Transverse colon (tissue), 4 donors: ENCODE data around the gene NID2. TPM values are rescaled to one million over a fixed set of nuclear protein-coding genes. Genes with fewer than 3 reads are reported as not detected.

ENCODE experiments used
- DNase-seq: peaks from one replicate; pipeline ENCODE4 v3.0.0-alpha.2; 2019
- H3K27ac ChIP-seq, 4 donors: fragments of 200-600 bp; sonication (generic); 2 replicates each; pipeline ENCODE4 v1.5.1; 2016 to 2018; ENCODE audit warnings: inconsistent platforms in 4 of 4
- H3K27me3 ChIP-seq: fragments of 200-600 bp; sonication (generic); 2 replicates; pipeline ENCODE4 v1.5.1; 2017; ENCODE audit warnings: inconsistent platforms
- H3K36me3 ChIP-seq, 4 donors: fragments of 200-600 bp; sonication (generic); 2 replicates each; pipeline ENCODE4 v1.5.1; 2017 to 2019; ENCODE audit warnings: inconsistent platforms in 4 of 4
- H3K4me1 ChIP-seq, 4 donors: fragments of 200-600 bp; sonication (generic); 2 replicates each; pipeline ENCODE4 v1.5.1; 2017 to 2020; ENCODE audit warnings: inconsistent platforms in 4 of 4
- H3K4me3 ChIP-seq, 4 donors: fragments of 200-600 bp; sonication (generic); 1 replicate in 1 of 4; 2 replicates in 3 of 4; pipeline versions ENCODE4 v1.5.1 to v1.6.1; 2017 to 2019; ENCODE audit warnings: inconsistent platforms in 4 of 4
- H3K9me3 ChIP-seq, 2 donors: fragments of 200-600 bp; sonication (generic); 2 replicates each; pipeline ENCODE4 v1.5.1; 2017 to 2019; ENCODE audit warnings: inconsistent platforms in 2 of 2
- CTCF ChIP-seq, 5 experiments: fragments of 200-600 bp in 3 of 5; fragments of 450-650 bp in 2 of 5; sonication (generic) in 3 of 5; IDR thresholded peaks; 1 replicate in 2 of 5; 2 replicates in 3 of 5; pipeline ENCODE4 v1.5.1; 2016 to 2017; ENCODE audit warnings: antibody characterized with exemption in 5 of 5, inconsistent platforms in 3 of 5, mild to moderate bottlenecking in 2 of 5, moderate library complexity in 1 of 5
- EP300 ChIP-seq: sonication (generic); formaldehyde crosslinking; IDR thresholded peaks from one replicate; pipeline ENCODE4 v1.6.1; 2017; ENCODE audit warnings: antibody characterized with exemption, low read depth
- POLR2A ChIP-seq: fragments of 450-650 bp; IDR thresholded peaks from one replicate; pipeline ENCODE4 v1.6.1; 2016; ENCODE audit warnings: antibody characterized with exemption, mild to moderate bottlenecking, moderate library complexity
- POLR2AphosphoS5 ChIP-seq, 3 donors: sonication (generic); formaldehyde crosslinking; IDR thresholded peaks; one replicate each; pipeline ENCODE4 v1.6.1; 2016; ENCODE audit warnings: antibody characterized with exemption in 3 of 3
- WGBS, 2 donors: methylation state at CpG; one replicate each; pipeline ENCODE4 v1.1.5; 2018; ENCODE audit warnings: low coverage in 1 of 2; 5-methylcytosine and 5-hydroxymethylcytosine counted together
- in situ Hi-C, 4 donors: fragments of 200-750 bp; cut with MboI; loops; one replicate each; pipeline versions ENCODE4 v1.15.0 to v1.15.1; 2017; ENCODE audit warnings: low sequenced_read_pairs in 3 of 4, low pct_ligation_motif_present in 1 of 4, low pct_unique_long_range_greater_than_20kb in 1 of 4
- intact Hi-C: fragments of 100-400 bp; cut with DNase I; formaldehyde crosslinking; loops from one replicate; pipeline ENCODE4 v1.15.1; 2023; ENCODE audit warnings: low total_unique reads
- total RNA-seq, 4 donors: library from RNA; depleted of rRNA; stranded (reverse); fragments of >200 nt; gene quantifications; one replicate each; pipeline ENCODE4 v1.1.0, GENCODE V29; 2016

The NID2 gene
- total RNA-seq, 4 donors from 2014 or later, result 8.3 to 62.7 (median 27.4) TPM

- Histone ChIP-seq H3K4me3 (no peak overlapping the region), H3K27ac (no peak overlapping the region), H3K36me3 (no peaks in the 10 kb centered on the region), H3K9me3 (no peaks in the 10 kb centered on the region), H3K27me3 (no peaks in the 10 kb centered on the region), H3K4me1 (no peaks in the 10 kb centered on the region)
- intact Hi-C loops (no loop called here), in situ Hi-C loops (loop anchor here (25.0 kb wide), 3 partner anchors 158 to 683 kb away; partner anchors contain the start of gene FRMD6 (in 1 of the 4))
- DNase-seq, result no peak
- WGBS, 2 donors, result 45 to 63% methylated on average over 1 to 6 of the region's 6 CpGs
- no peak for TF ChIP-seq POLR2AphosphoS5 (IDR thresholded peaks at IDR 0.05)
- no peak for TF ChIP-seq POLR2A
- TF ChIP-seq EP300, result no peak
- no peak for TF ChIP-seq CTCF (IDR thresholded peaks at IDR 0.05)
Observed at GRCh38 chr14:51969852-51970540, 98.9 kb downstream of the NID2 start.

- DNase-seq, result no peak
- TF ChIP-seq CTCF (IDR thresholded peaks at IDR 0.05), result no peak
- TF ChIP-seq EP300, result no peak
- TF ChIP-seq POLR2A, result no peak
- TF ChIP-seq POLR2AphosphoS5 (IDR thresholded peaks at IDR 0.05), result no peak
- intact Hi-C loops (no loop called here), in situ Hi-C loops (loop anchor here (25.0 kb wide), 3 partner anchors 155 to 680 kb away; partner anchors contain the start of gene FRMD6 (in 1 of the 4))
- Histone ChIP-seq H3K9me3 (no peaks in the 10 kb centered on the region), H3K27ac (no peak overlapping the region), H3K4me3 (no peak overlapping the region), H3K4me1 (peaks cover 0 to 6% (median 0%) of the 10 kb centered on the region in 4 donors), H3K36me3 (no peaks in the 10 kb centered on the region), H3K27me3 (no peaks in the 10 kb centered on the region)
- 79 to 92% methylated on average over 2 of the region's 2 CpGs for WGBS, 2 donors
Observed at GRCh38 chr14:51967521-51967920, 101.3 kb downstream of the NID2 start.

- Histone ChIP-seq H3K4me1 (peaks cover 0 to 9% (median 2%) of the 10 kb centered on the region in 4 donors), H3K27ac (peak overlapping the region in 2 of 4 donors; percentile 15 to 20), H3K27me3 (no peaks in the 10 kb centered on the region), H3K4me3 (peak overlapping the region in 1 of 4 donors; percentile 17), H3K9me3 (peaks cover 0 to 5% of the 10 kb centered on the region in 2 donors), H3K36me3 (no peaks in the 10 kb centered on the region)
- 22 to 32% methylated on average over 4 of the region's 4 CpGs for WGBS, 2 donors
- in situ Hi-C loops, result loop anchor here (25.0 kb wide), 3 partner anchors 151 to 676 kb away; partner anchors contain the start of gene FRMD6 (in 1 of the 4)
- DNase-seq, result no peak
- intact Hi-C loops, result no loop called here
- no peak for TF ChIP-seq CTCF (IDR thresholded peaks at IDR 0.05)
- TF ChIP-seq POLR2AphosphoS5 (IDR thresholded peaks at IDR 0.05), result no peak
- TF ChIP-seq POLR2A, result no peak
- TF ChIP-seq EP300, result no peak
Observed at GRCh38 chr14:51963286-51963685, 105.6 kb downstream of the NID2 start.

GRCh38 chr14:51962711-51963110 is 106.1 kb downstream of the NID2 start:
- Histone ChIP-seq H3K9me3 (peaks cover 0 to 5% of the 10 kb centered on the region in 2 donors), H3K27me3 (no peaks in the 10 kb centered on the region), H3K36me3 (no peaks in the 10 kb centered on the region), H3K4me3 (no peak overlapping the region), H3K27ac (no peak overlapping the region), H3K4me1 (peaks cover 0 to 9% (median 2%) of the 10 kb centered on the region in 4 donors)
- in situ Hi-C loops, result loop anchor here (25.0 kb wide), 3 partner anchors 150 to 675 kb away; partner anchors contain the start of gene FRMD6 (in 1 of the 4)
- WGBS, 2 donors, result 44 to 57% methylated on average over 2 of the region's 3 CpGs
- no peak for TF ChIP-seq CTCF (IDR thresholded peaks at IDR 0.05)
- intact Hi-C loops, result no loop called here
- no peak for DNase-seq
